SU-DHL-6 (cell line): ENCODE results near the gene SPDYE4.
"Not testable (repeated sequence)": the region's sequence is repeated elsewhere in the genome, so short reads cannot be mapped to it uniquely, and the experiment has no call there.

Experiments
- H2AFZ ChIP-seq: fragments of 200-600 bp; sonication (generic); 2 replicates; pipeline ENCODE4 v1.6.1; 2014; ENCODE audit warnings: low read depth, mild to moderate bottlenecking, moderate library complexity, mixed read lengths, antibody characterized with exemption, low read length; ENCODE audit not compliant: severe bottlenecking
- H3F3A ChIP-seq: fragments of 200-600 bp; shearing (Covaris generic); 2 replicates; pipeline ENCODE4 v1.6.0; 2016; ENCODE audit warnings: antibody characterized with exemption, mild to moderate bottlenecking; ENCODE audit not compliant: insufficient read depth
- H3K27ac ChIP-seq: fragments of 200-600 bp; sonication (generic); 2 replicates; pipeline ENCODE4 v1.5.1; 2016; ENCODE audit warnings: low read depth, mild to moderate bottlenecking, low read length, moderate library complexity, mixed read lengths
- H3K27me3 ChIP-seq: fragments of 200-600 bp; sonication (generic), shearing (Covaris generic); 2 replicates; pipeline ENCODE4 v1.6.0; 2014; ENCODE audit warnings: mild to moderate bottlenecking, low read length
- H3K36me3 ChIP-seq: fragments of 200-600 bp; sonication (generic); 2 replicates; pipeline ENCODE4 v1.6.1; 2014; ENCODE audit warnings: mild to moderate bottlenecking, low read length, mixed read lengths
- H3K4me2 ChIP-seq: fragments of 300-600, 200-600 bp; shearing (Covaris generic), sonication (generic); 2 replicates; pipeline ENCODE4 v1.6.0; 2014; ENCODE audit warnings: low read length, low read depth, mild to moderate bottlenecking; ENCODE audit not compliant: poor library complexity, severe bottlenecking
- H3K4me3 ChIP-seq: fragments of 200-600 bp; sonication (generic); 2 replicates; pipeline ENCODE4 v1.5.1; 2014; ENCODE audit warnings: antibody characterized with exemption, low read length, mild to moderate bottlenecking, mixed read lengths; ENCODE audit not compliant: insufficient read depth, poor library complexity, severe bottlenecking
- H3K79me2 ChIP-seq: fragments of 200-600 bp; sonication (generic); 2 replicates; pipeline ENCODE4 v1.6.1; 2014; ENCODE audit warnings: mild to moderate bottlenecking, low read length, moderate library complexity; ENCODE audit not compliant: insufficient read depth
- H3K9ac ChIP-seq: fragments of 200-600 bp; sonication (generic); 2 replicates; pipeline ENCODE4 v1.7.0; 2014; ENCODE audit warnings: mild to moderate bottlenecking, low read length
- H3K9me2 ChIP-seq: fragments of 200-600 bp; sonication (generic); replicated peaks from 2 replicates; pipeline ENCODE4 v1.6.1; 2014; ENCODE audit warnings: low read length; ENCODE audit not compliant: insufficient read depth
- H3K9me3 ChIP-seq: fragments of 200-600 bp; sonication (generic); 2 replicates; pipeline ENCODE4 v1.6.1; 2014; ENCODE audit warnings: low read length, mixed read lengths; ENCODE audit not compliant: insufficient read depth
- H4K20me1 ChIP-seq: fragments of 200-600 bp; sonication (generic); 2 replicates; pipeline ENCODE4 v1.6.1; 2014; ENCODE audit warnings: low read depth, mild to moderate bottlenecking, antibody characterized with exemption, low read length, moderate library complexity, mixed read lengths
- CTCF ChIP-seq: fragments of 200-600 bp; sonication (generic); IDR thresholded peaks from one replicate; pipeline ENCODE4 v1.5.1; 2017; ENCODE audit warnings: antibody characterized with exemption, mild to moderate bottlenecking, low read length, moderate library complexity; ENCODE audit not compliant: insufficient read depth, poor library complexity, severe bottlenecking
- EZH2phosphoT487 ChIP-seq: fragments of 200-600 bp; sonication (generic), shearing (Covaris generic); conservative IDR thresholded peaks from 2 replicates; pipeline ENCODE4 v1.6.1; 2018; ENCODE audit warnings: mild to moderate bottlenecking, antibody characterized with exemption, low read length, moderate library complexity, mixed read lengths

SPDYE4 gene, protein sequence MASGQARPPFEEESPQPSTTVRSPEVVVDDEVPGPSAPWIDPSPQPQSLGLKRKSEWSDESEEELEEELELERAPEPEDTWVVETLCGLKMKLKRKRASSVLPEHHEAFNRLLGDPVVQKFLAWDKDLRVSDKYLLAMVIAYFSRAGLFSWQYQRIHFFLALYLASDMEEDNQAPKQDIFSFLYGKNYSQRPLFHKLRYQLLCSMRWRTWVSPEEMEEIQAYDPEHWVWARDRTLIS

GRCh38 chr17:8758137-8758596 lies at the start of gene SPDYE4:
SPDYE4 (minus strand) TSS chr17:8758546; CDS start chr17:8758382, 164 bp downstream.
- no peak within 1 kb of the TSS for H3K27ac ChIP-seq
- H3K27me3 ChIP-seq = no peaks in the 10 kb centered on the region
- no peak within 1 kb of the TSS for H3K4me3 ChIP-seq
- H3K9ac ChIP-seq = no peak within 1 kb of the TSS
- H4K20me1 ChIP-seq = no peaks in the 10 kb centered on the region
- no peak within 1 kb of the TSS for H2AFZ ChIP-seq
- no peaks in the 10 kb centered on the region for H3K9me2 ChIP-seq
- H3K9me3 ChIP-seq = no peaks in the 10 kb centered on the region
- TF ChIP-seq EZH2phosphoT487 = no peak
- no peak for TF ChIP-seq CTCF
- no peaks in the 10 kb centered on the region for H3K36me3 ChIP-seq
- H3K79me2 ChIP-seq = no peaks in the 10 kb centered on the region
- no peaks in the 10 kb centered on the region for H3F3A ChIP-seq
- H3K4me2 ChIP-seq = no peak within 1 kb of the TSS

DNA sequence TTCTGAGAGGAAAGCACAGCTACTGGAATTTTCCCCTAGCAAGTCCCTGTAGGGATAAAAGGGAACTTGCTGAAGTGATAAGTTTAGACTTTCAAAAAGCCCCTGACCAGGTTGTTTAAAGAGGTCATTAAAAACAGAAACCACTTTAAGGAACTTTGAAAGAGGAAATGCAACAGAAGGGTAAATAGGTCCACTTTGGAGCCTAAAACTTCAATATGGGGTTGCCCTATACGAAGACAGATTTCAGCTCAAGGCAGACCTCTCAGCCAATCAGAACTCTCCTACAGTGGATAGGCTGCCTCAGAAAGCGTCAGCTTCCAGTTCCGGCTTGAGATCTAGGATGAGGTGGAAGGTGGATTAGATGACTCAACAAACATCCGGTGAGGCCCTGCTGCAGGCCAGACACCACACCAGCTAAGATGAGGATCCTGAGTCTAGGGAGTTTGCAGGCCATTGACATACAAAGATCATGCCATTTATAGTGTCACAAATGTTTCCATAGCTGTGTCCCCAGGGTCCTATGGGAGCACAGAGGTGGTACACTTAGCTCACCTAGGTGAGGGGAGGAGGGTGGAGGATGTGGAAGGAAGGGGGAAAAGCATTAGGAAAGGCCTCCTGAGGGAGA lies 48.7 kb upstream of the SPDYE4 start:
- Histone ChIP-seq H4K20me1 (no peaks in the 10 kb centered on the region), H3K9me3 (no peaks in the 10 kb centered on the region), H3K27me3 (no peaks in the 10 kb centered on the region), H3K79me2 (no peaks in the 10 kb centered on the region), H2AFZ (no peak overlapping the region), H3K27ac (no peak overlapping the region), H3K9me2 (no peaks in the 10 kb centered on the region), H3K4me3 (no peak overlapping the region), H3F3A (no peaks in the 10 kb centered on the region), H3K4me2 (no peak overlapping the region), H3K9ac (no peak overlapping the region), H3K36me3 (no peaks in the 10 kb centered on the region)
- no peak for TF ChIP-seq EZH2phosphoT487
- TF ChIP-seq CTCF = no peak

DNA sequence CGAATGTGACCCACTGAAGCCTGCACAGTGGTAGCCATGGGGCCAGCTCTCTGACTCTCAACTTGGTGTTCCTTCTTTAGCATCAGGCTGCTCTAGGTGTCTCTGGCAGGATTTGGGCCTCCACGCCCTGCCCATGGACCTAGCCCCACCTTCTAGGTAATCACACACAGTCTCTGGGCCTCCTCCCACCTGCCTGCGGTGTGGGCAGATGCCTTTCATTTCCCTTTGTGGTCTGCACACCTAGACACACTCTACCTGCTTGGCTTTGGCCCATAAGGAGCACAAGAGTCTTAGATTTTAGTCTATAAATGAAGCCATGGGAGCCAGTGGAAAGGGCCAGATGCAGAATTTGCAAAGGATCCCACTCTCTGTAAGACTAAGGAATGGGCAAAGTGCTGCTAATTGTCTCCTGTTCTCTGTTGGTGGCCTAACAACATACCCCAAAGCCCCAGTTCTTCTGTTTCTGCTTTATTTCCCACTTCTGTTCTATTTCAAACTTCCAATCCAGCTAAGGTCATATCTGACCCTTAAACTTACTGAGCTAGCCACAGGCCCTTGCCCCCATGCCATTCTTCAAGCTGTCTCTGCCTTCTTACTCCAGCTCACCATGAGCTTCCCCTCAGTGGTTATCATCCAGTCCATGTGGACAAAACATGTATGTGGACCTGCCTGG lies 48.0 kb upstream of the SPDYE4 start:
- Histone ChIP-seq H3K27me3 (no peaks in the 10 kb centered on the region), H3K36me3 (no peaks in the 10 kb centered on the region), H2AFZ (no peak overlapping the region), H3K4me2 (no peak overlapping the region), H4K20me1 (no peaks in the 10 kb centered on the region), H3K9me2 (no peaks in the 10 kb centered on the region), H3K9ac (no peak overlapping the region), H3K9me3 (no peaks in the 10 kb centered on the region), H3K79me2 (no peaks in the 10 kb centered on the region), H3K4me3 (no peak overlapping the region), H3K27ac (no peak overlapping the region), H3F3A (no peaks in the 10 kb centered on the region)
- TF ChIP-seq EZH2phosphoT487 (no peak), CTCF (no peak)

GRCh38 chr17:8805396-8805795 lies 47.0 kb upstream of the SPDYE4 start:
- not testable (repeated sequence) for H3K79me2 ChIP-seq, H3K27me3 ChIP-seq, H2AFZ ChIP-seq, H3K36me3 ChIP-seq, H3K9ac ChIP-seq, H3K9me2 ChIP-seq, H3K4me3 ChIP-seq, H3K27ac ChIP-seq, H3K4me2 ChIP-seq, H4K20me1 ChIP-seq, H3F3A ChIP-seq, H3K9me3 ChIP-seq
